GM23338 (cell line): ENCODE data around the gene SNPH. TPM values are rescaled to one million over a fixed set of nuclear protein-coding genes. Genes with fewer than 3 reads are reported as not detected.

Experiments used
- ATAC-seq: fragments of 200-7000 bp; cut with Tn5 transposase; 3 replicates; pipeline ENCODE4 v1.9.1; 2020
- DNase-seq: peaks from one replicate; pipeline ENCODE4 v3.0.0-alpha.2; 2015; ENCODE audit warnings: low spot score
- H2AFZ ChIP-seq: fragments of 200-600 bp; sonication (generic); 2 replicates; pipeline ENCODE4 v1.8.0; 2016; ENCODE audit warnings: antibody characterized with exemption, mild to moderate bottlenecking, moderate library complexity
- H3F3A ChIP-seq: fragments of 200-600 bp; sonication (generic); replicated peaks from 2 replicates; pipeline ENCODE4 v1.8.0; 2017; ENCODE audit warnings: antibody characterized with exemption, mixed run types, low read depth
- H3K27ac ChIP-seq: fragments of 200-600 bp; sonication (generic); 2 replicates; pipeline ENCODE4 v1.6.1; 2016; ENCODE audit warnings: low read depth
- H3K27me3 ChIP-seq: fragments of 200-600 bp; sonication (generic); 2 replicates; pipeline ENCODE4 v1.8.0; 2016; ENCODE audit warnings: mild to moderate bottlenecking, mixed run types, moderate library complexity; ENCODE audit not compliant: insufficient read depth
- H3K36me3 ChIP-seq: fragments of 200-600 bp; sonication (generic); 2 replicates; pipeline ENCODE4 v1.8.0; 2016; ENCODE audit warnings: mild to moderate bottlenecking; ENCODE audit not compliant: insufficient read depth
- H3K4me1 ChIP-seq: fragments of 200-600 bp; sonication (generic); 2 replicates; pipeline ENCODE4 v1.8.0; 2016; ENCODE audit warnings: mild to moderate bottlenecking, moderate library complexity; ENCODE audit not compliant: insufficient read depth
- H3K4me2 ChIP-seq: fragments of 200-600 bp; sonication (generic); 2 replicates; pipeline ENCODE4 v1.7.1; 2017; ENCODE audit warnings: mixed run types
- H3K4me3 ChIP-seq: fragments of 200-600 bp; sonication (generic); 2 replicates; pipeline ENCODE4 v1.6.1; 2016; ENCODE audit warnings: mixed run types
- H3K79me2 ChIP-seq: fragments of 200-600 bp; sonication (generic); replicated peaks from 2 replicates; pipeline ENCODE4 v1.8.0; 2017; ENCODE audit warnings: mild to moderate bottlenecking; ENCODE audit not compliant: insufficient read depth
- H3K9me2 ChIP-seq: fragments of 200-600 bp; sonication (generic); 2 replicates; pipeline ENCODE4 v1.8.0; 2017; ENCODE audit not compliant: insufficient read depth
- H4K20me1 ChIP-seq: fragments of 200-600 bp; sonication (generic); replicated peaks from 2 replicates; pipeline ENCODE4 v1.8.0; 2017; ENCODE audit warnings: mild to moderate bottlenecking; ENCODE audit not compliant: insufficient read depth
- H3K27ac Mint-ChIP-seq: 2 replicates; pipeline ENCODE4 v1.8.0; 2020; ENCODE audit warnings: inconsistent platforms, mild to moderate bottlenecking, moderate library complexity, mixed read lengths
- H3K27me3 Mint-ChIP-seq: 3 replicates; pipeline ENCODE4 v1.8.0; 2022; ENCODE audit warnings: low read depth, mild to moderate bottlenecking, moderate library complexity, mixed read lengths, inconsistent platforms; ENCODE audit not compliant: insufficient read depth, poor library complexity
- H3K36me3 Mint-ChIP-seq: 3 replicates; pipeline ENCODE4 v1.8.0; 2021; ENCODE audit warnings: low read depth, mild to moderate bottlenecking, inconsistent platforms, moderate library complexity, mixed read lengths
- H3K4me1 Mint-ChIP-seq: 3 replicates; pipeline ENCODE4 v1.8.0; 2020; ENCODE audit warnings: mild to moderate bottlenecking, inconsistent platforms, mixed read lengths
- H3K4me3 Mint-ChIP-seq: 3 replicates; pipeline ENCODE4 v1.8.0; 2021; ENCODE audit warnings: moderate library complexity, mild to moderate bottlenecking, inconsistent platforms, mixed read lengths
- H3K9me3 Mint-ChIP-seq: 3 replicates; pipeline ENCODE4 v1.8.0; 2020; ENCODE audit warnings: moderate library complexity, mild to moderate bottlenecking, inconsistent platforms, mixed read lengths
- EZH2 ChIP-seq: fragments of 200-600 bp; sonication (generic); IDR thresholded peaks from one replicate; pipeline ENCODE4 v1.8.0; 2017; ENCODE audit warnings: antibody characterized with exemption, mild to moderate bottlenecking, low read depth; ENCODE audit not compliant: unreplicated experiment
- JUNB ChIP-seq: IDR thresholded peaks from one replicate; pipeline ENCODE4 v1.6.1; 2016; ENCODE audit warnings: antibody characterized with exemption; ENCODE audit not compliant: unreplicated experiment
- NANOG ChIP-seq: IDR thresholded peaks from 2 replicates; pipeline ENCODE4 v1.6.1; 2016; ENCODE audit warnings: antibody characterized with exemption, borderline replicate concordance
- ZNF331 ChIP-seq: fragments of 250-450 bp; sonication (Bioruptor Pico); IDR thresholded peaks from 2 replicates; pipeline ENCODE4 v1.5.0; 2020; ENCODE audit warnings: low read depth, mild to moderate bottlenecking, moderate library complexity
- polyA plus RNA-seq: library from polyadenylated mRNA; unstranded; fragments of >200 nt; fragmentation: Nextera tagmentation; extraction: Ambion mirVana; gene quantifications from 2 replicates; pipeline ENCODE4 v1.2.1, GENCODE V29; 2016
- total RNA-seq: library from RNA; depleted of rRNA; stranded (reverse); fragments of >200 nt; shearing (Covaris generic); gene quantifications from 2 replicates; pipeline ENCODE4 v1.2.3, GENCODE V29; 2014
- TF ChIP-seq, protein P1 (sequence below): IDR thresholded peaks from one replicate; pipeline ENCODE4 v1.6.1; 2018; ENCODE audit warnings: antibody characterized with exemption; ENCODE audit not compliant: unreplicated experiment

Gene SNPH
- total and polyA plus RNA-seq, 2 experiments from 2014 or later: 1.5 to 5.8 TPM

DNA sequence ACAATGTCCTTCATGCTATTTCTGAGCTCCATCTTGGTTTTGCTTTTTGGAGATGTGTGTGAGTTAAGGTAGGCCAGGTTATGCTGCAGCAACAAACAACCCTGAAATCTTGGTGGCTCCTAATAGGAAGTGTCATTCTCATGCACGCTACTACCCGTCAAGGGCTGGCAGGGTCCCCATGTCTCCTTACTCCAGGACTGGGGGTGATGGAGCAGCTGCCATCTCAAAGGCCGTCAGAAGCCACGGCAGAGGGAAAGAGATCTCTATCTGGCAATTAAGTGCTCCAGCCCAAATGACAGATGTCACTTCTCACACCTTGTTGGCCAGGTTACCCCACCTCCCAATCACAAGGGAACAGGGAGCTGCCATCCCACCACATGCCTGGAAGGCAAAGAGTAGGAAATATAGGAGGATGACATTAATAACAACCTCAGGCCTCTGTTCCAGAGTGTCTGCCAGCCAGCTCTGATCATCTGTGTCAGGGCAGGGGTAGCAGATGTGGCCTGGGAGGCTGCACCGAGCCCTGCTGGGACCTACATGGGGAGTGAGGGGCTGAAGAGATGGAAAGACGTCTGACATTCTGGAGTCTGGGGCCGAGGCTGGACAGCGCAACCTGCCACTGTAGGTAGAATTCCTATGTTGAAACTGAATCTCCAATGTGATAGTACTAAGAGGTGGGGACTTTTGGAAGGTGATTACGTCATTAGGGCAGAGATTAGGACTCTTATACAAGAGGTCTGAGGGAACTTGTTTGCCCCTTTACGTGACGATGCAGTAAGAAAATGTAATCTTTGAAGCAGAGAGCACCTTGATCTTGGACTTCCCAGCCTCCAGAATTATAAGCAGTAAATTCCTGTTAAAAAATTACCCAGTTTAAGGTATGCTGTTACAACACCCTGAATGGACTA is 67.6 kb downstream of the SNPH start:
- Histone ChIP-seq H3K4me3 (no peak overlapping the region), H2AFZ (no peak overlapping the region), H3K9me2 (no peaks in the 10 kb centered on the region), H3K79me2 (peaks cover 10% of the 10 kb centered on the region), H3F3A (no peaks in the 10 kb centered on the region), H3K27me3 (no peaks in the 10 kb centered on the region), H3K27ac (no peak overlapping the region), H3K4me2 (no peak overlapping the region), H4K20me1 (peaks cover 15% of the 10 kb centered on the region), H3K4me1 (no peaks in the 10 kb centered on the region), H3K36me3 (no peaks in the 10 kb centered on the region)
- peaks cover 8% of the 10 kb centered on the region for H3K27me3 Mint-ChIP-seq
- DNase-seq: no peak
- ATAC-seq: no peak
- peaks cover 15% of the 10 kb centered on the region for H3K4me1 Mint-ChIP-seq
- H3K9me3 Mint-ChIP-seq: no peaks in the 10 kb centered on the region
- H3K4me3 Mint-ChIP-seq: no peak overlapping the region
- H3K27ac Mint-ChIP-seq: peak overlapping the region; percentile 24; the same call in 1 of the 2 replicates
- no peak for TF ChIP-seq JUNB
- TF ChIP-seq, protein P1, sequence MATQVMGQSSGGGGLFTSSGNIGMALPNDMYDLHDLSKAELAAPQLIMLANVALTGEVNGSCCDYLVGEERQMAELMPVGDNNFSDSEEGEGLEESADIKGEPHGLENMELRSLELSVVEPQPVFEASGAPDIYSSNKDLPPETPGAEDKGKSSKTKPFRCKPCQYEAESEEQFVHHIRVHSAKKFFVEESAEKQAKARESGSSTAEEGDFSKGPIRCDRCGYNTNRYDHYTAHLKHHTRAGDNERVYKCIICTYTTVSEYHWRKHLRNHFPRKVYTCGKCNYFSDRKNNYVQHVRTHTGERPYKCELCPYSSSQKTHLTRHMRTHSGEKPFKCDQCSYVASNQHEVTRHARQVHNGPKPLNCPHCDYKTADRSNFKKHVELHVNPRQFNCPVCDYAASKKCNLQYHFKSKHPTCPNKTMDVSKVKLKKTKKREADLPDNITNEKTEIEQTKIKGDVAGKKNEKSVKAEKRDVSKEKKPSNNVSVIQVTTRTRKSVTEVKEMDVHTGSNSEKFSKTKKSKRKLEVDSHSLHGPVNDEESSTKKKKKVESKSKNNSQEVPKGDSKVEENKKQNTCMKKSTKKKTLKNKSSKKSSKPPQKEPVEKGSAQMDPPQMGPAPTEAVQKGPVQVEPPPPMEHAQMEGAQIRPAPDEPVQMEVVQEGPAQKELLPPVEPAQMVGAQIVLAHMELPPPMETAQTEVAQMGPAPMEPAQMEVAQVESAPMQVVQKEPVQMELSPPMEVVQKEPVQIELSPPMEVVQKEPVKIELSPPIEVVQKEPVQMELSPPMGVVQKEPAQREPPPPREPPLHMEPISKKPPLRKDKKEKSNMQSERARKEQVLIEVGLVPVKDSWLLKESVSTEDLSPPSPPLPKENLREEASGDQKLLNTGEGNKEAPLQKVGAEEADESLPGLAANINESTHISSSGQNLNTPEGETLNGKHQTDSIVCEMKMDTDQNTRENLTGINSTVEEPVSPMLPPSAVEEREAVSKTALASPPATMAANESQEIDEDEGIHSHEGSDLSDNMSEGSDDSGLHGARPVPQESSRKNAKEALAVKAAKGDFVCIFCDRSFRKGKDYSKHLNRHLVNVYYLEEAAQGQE: no peak
- TF ChIP-seq ZNF331 (CRISPR knock-in tag): no peak
- peaks cover 23% of the 10 kb centered on the region; the same call in 2 of the 3 replicates for H3K36me3 Mint-ChIP-seq

DNA sequence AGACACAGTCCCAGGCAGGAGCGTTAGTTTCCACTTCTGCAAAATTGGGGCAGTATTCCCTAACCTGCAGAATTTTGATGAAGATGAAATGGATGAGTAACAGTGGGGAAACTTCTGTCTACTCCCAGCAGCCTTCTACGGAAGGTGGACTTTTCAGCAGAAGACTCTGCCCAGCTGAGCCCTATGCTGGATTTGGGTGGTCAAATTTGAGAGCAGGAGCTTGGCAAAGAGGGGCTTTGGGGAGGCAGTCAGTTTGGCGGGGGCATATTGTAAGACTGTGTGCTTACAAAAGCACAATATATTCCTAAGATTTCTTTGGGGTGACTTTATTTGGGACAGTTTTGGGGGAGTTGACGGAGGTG is 68.3 kb downstream of the SNPH start:
- Histone ChIP-seq H3K9me2 (no peaks in the 10 kb centered on the region), H3F3A (no peaks in the 10 kb centered on the region)

More for the DNA sequence above, 68.3 kb downstream of the SNPH start:
- no peak overlapping the region for H2AFZ ChIP-seq
- no peaks in the 10 kb centered on the region for H3K27me3 ChIP-seq
- no peak overlapping the region for H3K4me2 ChIP-seq
- peaks cover 5% of the 10 kb centered on the region for H3K79me2 ChIP-seq
- H3K4me3 ChIP-seq: no peak overlapping the region
- Mint-ChIP-seq H3K27me3 (peaks cover 8% of the 10 kb centered on the region), H3K4me1 (peaks cover 16% of the 10 kb centered on the region), H3K36me3 (peaks cover 23% of the 10 kb centered on the region; the same call in 2 of the 3 replicates), H3K9me3 (no peaks in the 10 kb centered on the region), H3K27ac (peak overlapping the region; percentile 85; the same call in 1 of the 2 replicates), H3K4me3 (no peak overlapping the region)
- H3K27ac ChIP-seq: no peak overlapping the region
- H3K4me1 ChIP-seq: no peaks in the 10 kb centered on the region
- no peak for TF ChIP-seq NANOG
- TF ChIP-seq, protein P1: no peak
- TF ChIP-seq EZH2: no peak
- ATAC-seq (no peak), DNase-seq (no peak)
- peaks cover 15% of the 10 kb centered on the region for H4K20me1 ChIP-seq
- H3K36me3 ChIP-seq: no peaks in the 10 kb centered on the region
